Measurements from ENCODE around the gene TGFBR3. TPM values are rescaled to one million over a fixed set of nuclear protein-coding genes. Genes with fewer than 3 reads are reported as not detected.
A peak's percentile ranks its signal among the peaks of the same experiment; 100 is the strongest.

Gene TGFBR3
- total and polyA plus RNA-seq, 2 experiments from 2014 or later, result 46.8 to 68.3 TPM

GRCh38 chr1:91765880-91766443 lies 120.0 kb downstream of the TGFBR3 start:
- H2AFZ ChIP-seq, result no peak overlapping the region
- H3K9me2 ChIP-seq (replicated peaks; ENCODE audit: insufficient read depth), result no peaks in the 10 kb centered on the region
- no peak overlapping the region for H3K4me3 ChIP-seq
- H3K27me3 ChIP-seq, result no peaks in the 10 kb centered on the region
- no peaks in the 10 kb centered on the region for H3K9me3 ChIP-seq (ENCODE audit: low read depth)
- TF ChIP-seq EZH2phosphoT487 (IDR thresholded peaks at IDR 0.05; ENCODE audit: low read depth, severe bottlenecking, unreplicated experiment), result no peak
- TF ChIP-seq EZH2 (IDR thresholded peaks at IDR 0.05; ENCODE audit: borderline replicate concordance), result no peak
- no peak for TF ChIP-seq CTCF (IDR thresholded peaks at IDR 0.05; ENCODE audit: poor library complexity)
- H3K27ac ChIP-seq, result no peak overlapping the region
- no peak for DNase-seq (ENCODE audit: low spot score)
- no peaks in the 10 kb centered on the region for H3K36me3 ChIP-seq (replicated peaks; ENCODE audit: insufficient read depth, low read depth)
- H3K79me2 ChIP-seq, result peaks cover 3% of the 10 kb centered on the region
- H4K20me1 ChIP-seq (ENCODE audit: insufficient read depth, poor library complexity, severe bottlenecking), result no peaks in the 10 kb centered on the region
- WGBS (ENCODE audit: low lambda C conversion rate, missing lambda C conversion rate), result 76% methylated on average over 3 of the region's 3 CpGs
- H3K4me1 ChIP-seq (ENCODE audit: insufficient read depth), result peaks cover 7% of the 10 kb centered on the region
- H3K4me2 ChIP-seq, result no peak overlapping the region

GRCh38 chr1:91765293-91765692 lies 120.7 kb downstream of the TGFBR3 start:
- no peak overlapping the region for H2AFZ ChIP-seq
- peaks cover 9% of the 10 kb centered on the region for H3K79me2 ChIP-seq
- no peaks in the 10 kb centered on the region for H4K20me1 ChIP-seq (ENCODE audit: insufficient read depth, poor library complexity, severe bottlenecking)
- no peaks in the 10 kb centered on the region for H3K9me2 ChIP-seq (replicated peaks; ENCODE audit: insufficient read depth)
- no peak overlapping the region for H3K4me3 ChIP-seq
- no peaks in the 10 kb centered on the region for H3K27me3 ChIP-seq
- WGBS (ENCODE audit: low lambda C conversion rate, missing lambda C conversion rate), result 83% methylated on average over 4 of the region's 4 CpGs
- H3K4me2 ChIP-seq, result no peak overlapping the region
- no peaks in the 10 kb centered on the region for H3K9me3 ChIP-seq (ENCODE audit: low read depth)
- H3K4me1 ChIP-seq (ENCODE audit: insufficient read depth), result peaks cover 7% of the 10 kb centered on the region
- no peaks in the 10 kb centered on the region for H3K36me3 ChIP-seq (replicated peaks; ENCODE audit: insufficient read depth, low read depth)
- no peak for TF ChIP-seq EZH2 (IDR thresholded peaks at IDR 0.05; ENCODE audit: borderline replicate concordance)
- H3K27ac ChIP-seq, result peak overlapping the region; percentile 58
- DNase-seq (ENCODE audit: low spot score), result no peak

GRCh38 chr1:91764471-91765115 lies 121.4 kb downstream of the TGFBR3 start:
- DNase-seq (ENCODE audit: low spot score), result no peak
- Histone ChIP-seq H3K4me2 (no peak overlapping the region), H3K9me2 (replicated peaks; ENCODE audit: insufficient read depth) (no peaks in the 10 kb centered on the region)

More at GRCh38 chr1:91764471-91765115, 121.4 kb downstream of the TGFBR3 start:
- no peaks in the 10 kb centered on the region for H3K27me3 ChIP-seq
- no peak overlapping the region for H3K4me3 ChIP-seq
- no peaks in the 10 kb centered on the region for H3K9me3 ChIP-seq (ENCODE audit: low read depth)
- 72% methylated on average over 12 of the region's 12 CpGs for WGBS (ENCODE audit: low lambda C conversion rate, missing lambda C conversion rate)
- H3K79me2 ChIP-seq, result peaks cover 13% of the 10 kb centered on the region
- H3K4me1 ChIP-seq (ENCODE audit: insufficient read depth), result peaks cover 7% of the 10 kb centered on the region
- H2AFZ ChIP-seq, result no peak overlapping the region
- H3K36me3 ChIP-seq (replicated peaks; ENCODE audit: insufficient read depth, low read depth), result no peaks in the 10 kb centered on the region
- H4K20me1 ChIP-seq (ENCODE audit: insufficient read depth, poor library complexity, severe bottlenecking), result no peaks in the 10 kb centered on the region
- TF ChIP-seq EZH2phosphoT487 (IDR thresholded peaks at IDR 0.05; ENCODE audit: low read depth, severe bottlenecking, unreplicated experiment) (no peak), CTCF (IDR thresholded peaks at IDR 0.05; ENCODE audit: poor library complexity) (no peak), EZH2 (IDR thresholded peaks at IDR 0.05; ENCODE audit: borderline replicate concordance) (no peak)
- peak overlapping the region; percentile 58 for H3K27ac ChIP-seq
